ENCODE measurements around the gene KICS2.

- no peak for TF ChIP-seq POLR2A (IDR thresholded peaks at IDR 0.05; ENCODE audit: low read depth, low read length)
- no peak for TF ChIP-seq TAF1 (IDR thresholded peaks at IDR 0.05; ENCODE audit: borderline replicate concordance, low read depth, low read length)
- no peak for TF ChIP-seq POLR2AphosphoS5 (IDR thresholded peaks at IDR 0.05; ENCODE audit: low read depth, low read length)
Measured at GRCh38 chr12:64203775-64204174, 18.3 kb downstream of the KICS2 start.

Measured in GM12892 (cell line).